Upper lobe of right lung (tissue), 1 donor: Measurements from ENCODE around the gene ASB15. TPM values are rescaled to one million over a fixed set of nuclear protein-coding genes. Genes with fewer than 3 reads are reported as not detected.

Source experiments
- ATAC-seq: fragments of 200-7000 bp; cut with Tn5 transposase; one replicate; pipeline ENCODE4 v1.9.1; 2020; ENCODE audit warnings: mild to moderate bottlenecking, moderate library complexity
- DNase-seq: peaks from one replicate; pipeline ENCODE4 v3.0.0-alpha.2; 2020
- H3K27ac ChIP-seq: fragments of 200-600 bp; one replicate; pipeline ENCODE4 v1.8.0; 2022
- H3K27me3 ChIP-seq: fragments of 200-600 bp; one replicate; pipeline ENCODE4 v1.8.0; 2022; ENCODE audit warnings: mild to moderate bottlenecking
- H3K36me3 ChIP-seq: fragments of 200-600 bp; one replicate; pipeline ENCODE4 v1.8.0; 2022
- H3K4me1 ChIP-seq: fragments of 200-600 bp; one replicate; pipeline ENCODE4 v1.8.0; 2022
- H3K4me3 ChIP-seq: fragments of 200-600 bp; one replicate; pipeline ENCODE4 v1.8.0; 2022; ENCODE audit warnings: mild to moderate bottlenecking
- H3K9me3 ChIP-seq: fragments of 200-600 bp; one replicate; pipeline ENCODE4 v1.8.0; 2022
- CTCF ChIP-seq: fragments of 200-600 bp; IDR thresholded peaks from one replicate; pipeline ENCODE4 v1.8.0; 2022; ENCODE audit warnings: antibody characterized with exemption
- intact Hi-C: fragments of 100-400 bp; cut with DNase I; formaldehyde crosslinking; loops from one replicate; pipeline ENCODE4 v1.11.0; 2022
- total RNA-seq: library from RNA; stranded (reverse); fragmentation: NEBNext Ultra II Directional; extraction: Animal tissue kit (Norgen Biotek cat#: 25700); gene quantifications from one replicate; pipeline ENCODE4 v1.2.1, GENCODE V29; 2021
- donor health status: DM: no; HTN: yes; CAD: no; lungs with severe emphysema.

The ASB15 gene
- total RNA-seq, 1 donor from 2014 or later: not detected

- Histone ChIP-seq H3K27ac (no peak overlapping the region), H3K27me3 (no peaks in the 10 kb centered on the region), H3K9me3 (no peaks in the 10 kb centered on the region), H3K36me3 (no peaks in the 10 kb centered on the region), H3K4me3 (no peak overlapping the region), H3K4me1 (no peaks in the 10 kb centered on the region)
- TF ChIP-seq CTCF: no peak
- intact Hi-C loops: no loop called here
- DNase-seq: no peak
- no peak for ATAC-seq
Measured at GRCh38 chr7:123571187-123571586, 30.4 kb upstream of the ASB15 start.

- Histone ChIP-seq H3K4me1 (no peaks in the 10 kb centered on the region), H3K9me3 (no peaks in the 10 kb centered on the region), H3K4me3 (no peak overlapping the region), H3K27ac (no peak overlapping the region), H3K27me3 (no peaks in the 10 kb centered on the region), H3K36me3 (no peaks in the 10 kb centered on the region)
- intact Hi-C loops: no loop called here
- no peak for ATAC-seq
- TF ChIP-seq CTCF: no peak
- DNase-seq: no peak
Measured at GRCh38 chr7:123571684-123572083, 29.9 kb upstream of the ASB15 start.

- Histone ChIP-seq H3K4me3 (no peak overlapping the region), H3K9me3 (no peaks in the 10 kb centered on the region), H3K36me3 (no peaks in the 10 kb centered on the region), H3K4me1 (no peaks in the 10 kb centered on the region), H3K27ac (no peak overlapping the region), H3K27me3 (no peaks in the 10 kb centered on the region)
- intact Hi-C loops: no loop called here
- ATAC-seq: no peak
- no peak for TF ChIP-seq CTCF
- DNase-seq: no peak
Measured at GRCh38 chr7:123573341-123573740, 28.3 kb upstream of the ASB15 start.

- no peaks in the 10 kb centered on the region for H3K4me1 ChIP-seq
- no peaks in the 10 kb centered on the region for H3K36me3 ChIP-seq
- DNase-seq (no peak), ATAC-seq (no peak)
- no peaks in the 10 kb centered on the region for H3K27me3 ChIP-seq
- TF ChIP-seq CTCF: no peak
- no peaks in the 10 kb centered on the region for H3K9me3 ChIP-seq
- intact Hi-C loops: no loop called here
- H3K4me3 ChIP-seq: no peak overlapping the region
- H3K27ac ChIP-seq: no peak overlapping the region
Measured at GRCh38 chr7:123573896-123574467, 27.6 kb upstream of the ASB15 start.

GRCh38 chr7:123579416-123579815 lies 22.2 kb upstream of the ASB15 start:
- H3K4me3 ChIP-seq: no peak overlapping the region
- no peaks in the 10 kb centered on the region for H3K4me1 ChIP-seq
- no peaks in the 10 kb centered on the region for H3K9me3 ChIP-seq
- DNase-seq (no peak), ATAC-seq (no peak)
- H3K36me3 ChIP-seq: no peaks in the 10 kb centered on the region
- TF ChIP-seq CTCF: no peak
- intact Hi-C loops: no loop called here
- H3K27ac ChIP-seq: no peak overlapping the region
- H3K27me3 ChIP-seq: no peaks in the 10 kb centered on the region
